HL-60 (cell line): ENCODE measurements around the gene ZNF610.
A peak's percentile ranks its signal among the peaks of the same experiment; 100 is the strongest.
"Not testable (repeated sequence)": the region's sequence is repeated elsewhere in the genome, so short reads cannot be mapped to it uniquely, and the experiment has no call there.

Experiments
- DNase-seq, 2 experiments: peaks; one replicate each; pipeline ENCODE4 v3.0.0-alpha.2; 2010 to 2020; ENCODE audit warnings: low read depth in 1 of 2, low spot score in 1 of 2
- H3K27ac ChIP-seq: fragments of 250-450 bp; sonication (Bioruptor Pico); replicated peaks from 2 replicates; pipeline ENCODE4 v1.5.1; 2020; ENCODE audit warnings: mild to moderate bottlenecking, moderate library complexity
- H3K27me3 ChIP-seq: fragments of 250-450 bp; sonication (Bioruptor Pico); 2 replicates; pipeline ENCODE4 v1.5.1; 2021; ENCODE audit warnings: mild to moderate bottlenecking, moderate library complexity; ENCODE audit not compliant: insufficient read depth, poor library complexity, severe bottlenecking
- H3K4me3 ChIP-seq: replicated peaks from 2 replicates; pipeline ENCODE4 v1.5.1; 2011; ENCODE audit warnings: mild to moderate bottlenecking, control low read depth, low read length; ENCODE audit not compliant: insufficient read depth
- CTCF ChIP-seq: IDR thresholded peaks from one replicate; pipeline ENCODE4 v1.5.1; 2011; ENCODE audit warnings: low read length, control low read depth, inconsistent platforms; ENCODE audit not compliant: insufficient read depth
- GABPA ChIP-seq: IDR thresholded peaks from 2 replicates; pipeline ENCODE4 v1.6.1; 2012; ENCODE audit warnings: low read depth
- POLR2AphosphoS5 ChIP-seq: IDR thresholded peaks from 2 replicates; pipeline ENCODE4 v1.6.1; 2012; ENCODE audit warnings: low read depth
- REST ChIP-seq: IDR thresholded peaks from 2 replicates; pipeline ENCODE4 v1.6.1; 2012; ENCODE audit warnings: low read depth; ENCODE audit not compliant: insufficient replicate concordance
- SPI1 ChIP-seq: IDR thresholded peaks from 2 replicates; pipeline ENCODE4 v1.6.1; 2012; ENCODE audit warnings: low read depth, mild to moderate bottlenecking, borderline replicate concordance

Gene ZNF610

GRCh38 chr19:52292946-52293345 lies 43.1 kb upstream of the ZNF610 start:
- not testable (repeated sequence) for H3K4me3 ChIP-seq, DNase-seq

GRCh38 chr19:52296400-52296772 lies 39.7 kb upstream of the ZNF610 start:
- Histone ChIP-seq H3K27me3 (no peaks in the 10 kb centered on the region), H3K4me3 (peak overlapping the region; percentile 83), H3K27ac (peak overlapping the region; percentile 67)
- TF ChIP-seq SPI1 = no peak
- no peak for TF ChIP-seq REST
- TF ChIP-seq POLR2AphosphoS5 = no peak
- no peak for TF ChIP-seq CTCF
- no peak for TF ChIP-seq GABPA
- DNase-seq = no peak

More at GRCh38 chr19:52292946-52293345, 43.1 kb upstream of the ZNF610 start:
- not testable (repeated sequence) for H3K27me3 ChIP-seq, H3K27ac ChIP-seq
- TF ChIP-seq POLR2AphosphoS5 = peak; percentile 24; the same call in 1 of the 2 replicates

- peak; percentile 86 for TF ChIP-seq POLR2AphosphoS5
- no peak for TF ChIP-seq SPI1
- TF ChIP-seq GABPA = peak; percentile 6; the same call in 1 of the 2 replicates
- peak; percentile 18 for TF ChIP-seq REST
- no peak for TF ChIP-seq CTCF
- peak; percentile 74 to 76 for DNase-seq
- peak within 1 kb of the TSS; percentile 83 for H3K4me3 ChIP-seq
- peak within 1 kb of the TSS; percentile 97 for H3K27ac ChIP-seq
- H3K27me3 ChIP-seq = no peaks in the 10 kb centered on the region
Observed at GRCh38 chr19:52296773-52297600, 39.1 kb upstream of the ZNF610 start, which contains the start of gene ZNF480. ZNF480 (plus strand) TSS chr19:52297169; CDS start chr19:52300413, 3,244 bp downstream.

GRCh38 chr19:52297601-52298364 lies 38.3 kb upstream of the ZNF610 start:
- H3K27me3 ChIP-seq = no peaks in the 10 kb centered on the region
- peak overlapping the region; percentile 83 for H3K4me3 ChIP-seq
- no peak for TF ChIP-seq POLR2AphosphoS5
- TF ChIP-seq GABPA = no peak
- TF ChIP-seq CTCF = no peak
- no peak for TF ChIP-seq SPI1
- no peak for TF ChIP-seq REST
- peak in 1 of 2 experiments; percentile 49 for DNase-seq
- H3K27ac ChIP-seq = peak overlapping the region; percentile 97
